Tibial artery (tissue), 4 donors: ENCODE measurements around the gene SRGAP3.

Experiments used
- DNase-seq, 2 donors: peaks; one replicate each; pipeline ENCODE4 v3.0.0-alpha.2; 2019
- H3K27ac ChIP-seq, 2 donors: fragments of 200-600 bp; sonication (generic) in 1 of 2; 1 replicate in 1 of 2; 2 replicates in 1 of 2; pipeline ENCODE4 v1.5.1; 2018 to 2019; ENCODE audit warnings: mild to moderate bottlenecking in 1 of 2
- H3K27me3 ChIP-seq, 2 donors: fragments of 200-600 bp; sonication (generic) in 1 of 2; one replicate each; pipeline versions ENCODE4 v1.5.1 to v1.6.0; 2016 to 2019
- H3K36me3 ChIP-seq, 3 donors: fragments of 200-600 bp; sonication (generic) in 2 of 3; one replicate each; pipeline ENCODE4 v1.5.1; 2016 to 2019; ENCODE audit warnings: mild to moderate bottlenecking in 2 of 3
- H3K4me1 ChIP-seq, 4 donors: fragments of 200-600 bp; sonication (generic) in 2 of 4; 1 replicate in 3 of 4; 2 replicates in 1 of 4; pipeline ENCODE4 v1.5.1; 2016 to 2019
- H3K4me3 ChIP-seq, 2 donors: fragments of 200-600 bp; sonication (generic) in 1 of 2; 1 replicate in 1 of 2; 2 replicates in 1 of 2; pipeline ENCODE4 v1.5.1; 2018 to 2019; ENCODE audit warnings: mild to moderate bottlenecking in 2 of 2
- H3K9me3 ChIP-seq, 3 donors: fragments of 200-600 bp; sonication (generic) in 1 of 3; one replicate each; pipeline ENCODE4 v1.5.1; 2016 to 2019
- intact Hi-C: fragments of 100-400 bp; cut with DNase I; formaldehyde crosslinking; loops from one replicate; pipeline ENCODE4 v1.15.0; 2023; ENCODE audit warnings: low total_unique reads
- TF ChIP-seq, protein P1 (sequence below), 2 experiments: fragments of 200-600 bp in 1 of 2; fragments of 450-650 bp in 1 of 2; IDR thresholded peaks; one replicate each; pipeline ENCODE4 v1.5.1; 2017 to 2019; ENCODE audit warnings: antibody characterized with exemption in 2 of 2, mild to moderate bottlenecking in 1 of 2, moderate library complexity in 1 of 2

Gene SRGAP3

DNA sequence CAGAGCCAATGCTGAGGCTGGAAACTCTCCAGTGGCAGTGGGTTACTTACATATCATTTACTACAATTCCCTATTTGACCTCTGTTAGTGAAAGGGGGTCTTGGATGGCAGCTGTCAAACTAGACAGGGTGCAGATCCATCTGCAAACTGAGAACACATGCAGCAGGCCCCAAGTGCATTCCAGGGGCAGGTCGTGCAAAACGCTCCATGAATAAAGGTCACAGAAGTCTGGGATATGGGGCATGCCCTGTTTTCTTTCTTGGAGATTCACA is 261.1 kb downstream of the SRGAP3 start:
- TF ChIP-seq, protein P1, sequence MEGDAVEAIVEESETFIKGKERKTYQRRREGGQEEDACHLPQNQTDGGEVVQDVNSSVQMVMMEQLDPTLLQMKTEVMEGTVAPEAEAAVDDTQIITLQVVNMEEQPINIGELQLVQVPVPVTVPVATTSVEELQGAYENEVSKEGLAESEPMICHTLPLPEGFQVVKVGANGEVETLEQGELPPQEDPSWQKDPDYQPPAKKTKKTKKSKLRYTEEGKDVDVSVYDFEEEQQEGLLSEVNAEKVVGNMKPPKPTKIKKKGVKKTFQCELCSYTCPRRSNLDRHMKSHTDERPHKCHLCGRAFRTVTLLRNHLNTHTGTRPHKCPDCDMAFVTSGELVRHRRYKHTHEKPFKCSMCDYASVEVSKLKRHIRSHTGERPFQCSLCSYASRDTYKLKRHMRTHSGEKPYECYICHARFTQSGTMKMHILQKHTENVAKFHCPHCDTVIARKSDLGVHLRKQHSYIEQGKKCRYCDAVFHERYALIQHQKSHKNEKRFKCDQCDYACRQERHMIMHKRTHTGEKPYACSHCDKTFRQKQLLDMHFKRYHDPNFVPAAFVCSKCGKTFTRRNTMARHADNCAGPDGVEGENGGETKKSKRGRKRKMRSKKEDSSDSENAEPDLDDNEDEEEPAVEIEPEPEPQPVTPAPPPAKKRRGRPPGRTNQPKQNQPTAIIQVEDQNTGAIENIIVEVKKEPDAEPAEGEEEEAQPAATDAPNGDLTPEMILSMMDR (IDR thresholded peaks at IDR 0.05), result no peak
- Histone ChIP-seq H3K36me3 (no peaks in the 10 kb centered on the region), H3K27me3 (peaks cover 0 to 5% of the 10 kb centered on the region in 2 donors), H3K4me1 (peaks cover 0 to 3% (median 0%) of the 10 kb centered on the region in 4 donors), H3K9me3 (no peaks in the 10 kb centered on the region), H3K4me3 (no peak overlapping the region), H3K27ac (no peak overlapping the region)
- DNase-seq, result no peak
- intact Hi-C loops, result loop anchor here (5.0 kb wide), 2 partner anchors 79 to 314 kb away; no protein-coding TSS in a partner anchor

DNA sequence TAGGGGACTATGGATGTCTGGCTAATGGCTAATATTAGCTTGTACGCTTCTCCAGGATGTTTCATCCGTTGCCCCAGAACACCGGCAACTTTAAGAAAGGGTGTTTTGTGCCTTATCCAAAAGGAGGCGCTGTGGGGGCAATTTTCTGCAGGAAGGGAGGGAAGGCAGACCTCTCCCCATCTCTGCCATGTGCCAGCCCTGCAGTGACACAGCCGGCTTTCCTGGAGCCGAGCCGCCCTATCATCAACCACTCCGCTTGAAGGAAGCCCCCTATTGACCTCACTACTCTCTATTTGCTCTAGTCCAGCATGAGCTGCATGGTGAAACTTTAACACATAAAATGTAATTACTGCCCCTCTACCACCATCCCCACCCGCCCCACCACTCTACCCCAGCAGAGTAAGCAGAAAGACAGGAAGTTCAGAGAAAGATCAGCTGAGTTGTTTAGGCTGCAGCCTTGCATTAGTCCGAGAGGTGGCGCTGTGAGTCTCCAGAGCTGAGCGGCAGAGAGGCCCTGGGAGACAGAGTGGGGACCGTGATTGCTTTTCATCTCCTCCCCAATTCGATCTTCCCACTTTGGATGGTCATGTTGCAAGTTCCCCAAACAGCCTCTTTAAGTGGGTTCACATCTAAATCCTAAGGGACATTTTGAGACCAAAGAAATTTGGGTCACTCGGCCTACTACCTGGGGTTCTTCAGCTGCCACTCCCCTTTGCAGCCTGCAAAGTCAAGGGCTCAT is 261.6 kb downstream of the SRGAP3 start:
- H3K27me3 ChIP-seq, result peaks cover 0 to 5% of the 10 kb centered on the region in 2 donors
- DNase-seq, result peak; percentile 64 to 75
- peaks cover 0 to 3% (median 0%) of the 10 kb centered on the region in 4 donors for H3K4me1 ChIP-seq
- no peak overlapping the region for H3K27ac ChIP-seq
- TF ChIP-seq, protein P1 (IDR thresholded peaks at IDR 0.05), result peak; percentile 72 to 73
- intact Hi-C loops, result loop anchor here (5.0 kb wide), 2 partner anchors 79 to 314 kb away; no protein-coding TSS in a partner anchor
- no peak overlapping the region for H3K4me3 ChIP-seq
- no peaks in the 10 kb centered on the region for H3K36me3 ChIP-seq
- no peaks in the 10 kb centered on the region for H3K9me3 ChIP-seq

DNA sequence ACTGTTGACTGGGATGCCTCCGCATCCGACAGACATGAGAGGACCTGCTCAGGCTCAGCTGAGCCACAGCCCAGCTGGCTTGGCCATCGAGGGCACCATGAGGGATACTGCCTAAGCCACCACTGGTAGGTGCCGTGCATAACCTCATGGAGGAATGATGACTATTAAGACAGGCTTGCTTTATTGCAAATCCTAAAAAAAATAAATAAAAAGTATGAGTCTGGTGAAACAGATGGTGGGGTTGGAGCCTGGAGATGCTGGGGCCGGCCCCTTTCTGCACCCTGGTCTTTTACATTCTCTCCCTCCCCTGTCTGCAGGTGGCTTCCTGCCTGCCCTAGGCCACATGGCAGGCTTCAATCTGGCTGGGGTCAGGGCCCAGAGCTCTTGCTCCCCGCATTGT is 262.2 kb downstream of the SRGAP3 start:
- no peak overlapping the region for H3K4me3 ChIP-seq
- H3K27me3 ChIP-seq, result peaks cover 0 to 5% of the 10 kb centered on the region in 2 donors
- no peaks in the 10 kb centered on the region for H3K36me3 ChIP-seq
- no peak overlapping the region for H3K27ac ChIP-seq
- TF ChIP-seq, protein P1 (IDR thresholded peaks at IDR 0.05), result no peak
- intact Hi-C loops, result loop anchor here (5.0 kb wide), 2 partner anchors 80 to 315 kb away; no protein-coding TSS in a partner anchor
- no peaks in the 10 kb centered on the region for H3K9me3 ChIP-seq
- peaks cover 0 to 3% (median 0%) of the 10 kb centered on the region in 4 donors for H3K4me1 ChIP-seq
- no peak for DNase-seq

DNA sequence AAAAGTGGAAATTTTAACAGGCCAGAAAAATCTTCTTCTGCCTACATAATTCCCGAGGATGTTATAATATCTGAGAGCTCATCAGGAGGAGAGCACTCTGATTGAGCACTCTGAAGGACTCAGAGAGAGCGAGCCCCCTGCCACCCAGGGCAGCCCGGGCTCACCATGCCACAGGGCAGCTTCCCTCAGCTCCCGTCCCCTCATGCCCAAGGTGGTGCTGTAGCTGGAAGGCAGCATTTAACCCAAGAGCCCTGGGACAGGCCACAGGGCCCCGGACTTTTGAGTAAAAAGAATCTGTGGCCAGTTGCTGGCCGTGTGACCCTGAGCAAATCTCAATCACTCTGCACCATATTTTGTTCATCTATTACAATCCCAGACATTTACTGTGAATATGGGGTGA is 262.7 kb downstream of the SRGAP3 start:
- Histone ChIP-seq H3K36me3 (no peaks in the 10 kb centered on the region), H3K27me3 (peaks cover 0 to 5% of the 10 kb centered on the region in 2 donors), H3K4me1 (peaks cover 0 to 3% (median 0%) of the 10 kb centered on the region in 4 donors), H3K27ac (no peak overlapping the region), H3K4me3 (no peak overlapping the region), H3K9me3 (no peaks in the 10 kb centered on the region)
- intact Hi-C loops, result loop anchor here (5.0 kb wide), 2 partner anchors 81 to 316 kb away; no protein-coding TSS in a partner anchor
- TF ChIP-seq, protein P1 (IDR thresholded peaks at IDR 0.05), result no peak
- no peak for DNase-seq

DNA sequence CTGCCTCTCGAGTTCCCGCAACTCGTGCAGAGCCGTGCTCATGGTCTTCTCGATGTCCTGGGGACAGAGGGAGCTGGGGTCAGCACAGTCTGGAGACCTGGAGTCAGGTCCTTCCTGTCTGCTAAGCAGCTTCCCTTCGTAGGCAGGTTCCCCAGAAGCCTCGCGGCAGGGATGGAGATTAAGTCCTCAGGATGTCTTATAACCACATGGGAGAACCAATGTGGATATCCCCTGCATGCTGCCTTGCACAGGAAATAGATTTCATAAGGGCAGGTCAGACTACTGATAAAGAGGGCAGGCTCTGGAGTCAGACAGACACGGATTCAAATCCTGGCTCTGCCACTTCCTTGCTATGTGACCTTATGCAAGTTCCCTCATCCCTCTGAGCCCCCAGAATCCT is 263.6 kb downstream of the SRGAP3 start:
- intact Hi-C loops, result loop anchor here (5.0 kb wide), 2 partner anchors 81 to 316 kb away; no protein-coding TSS in a partner anchor
- DNase-seq, result no peak
- no peaks in the 10 kb centered on the region for H3K36me3 ChIP-seq
- peaks cover 0 to 5% of the 10 kb centered on the region in 2 donors for H3K27me3 ChIP-seq
- peaks cover 0 to 3% (median 0%) of the 10 kb centered on the region in 4 donors for H3K4me1 ChIP-seq
- H3K4me3 ChIP-seq, result no peak overlapping the region
- no peaks in the 10 kb centered on the region for H3K9me3 ChIP-seq
- TF ChIP-seq, protein P1 (IDR thresholded peaks at IDR 0.05), result no peak
- no peak overlapping the region for H3K27ac ChIP-seq
